K562 (cell line): ENCODE measurements around the gene MX1.

Experiments
- EGR1 ChIP-seq: fragments of 450-650 bp; conservative IDR thresholded peaks from 2 replicates; pipeline ENCODE4 v1.6.1; 2017; ENCODE audit warnings: mild to moderate bottlenecking
- HIVEP1 ChIP-seq: fragments of 250-450 bp; sonication (Bioruptor Pico); IDR thresholded peaks from 2 replicates; pipeline ENCODE4 v1.4.0; 2020; ENCODE audit warnings: mild to moderate bottlenecking
- MIER1 ChIP-seq: fragments of 450-650 bp; IDR thresholded peaks from 2 replicates; pipeline ENCODE4 v1.6.1; 2016; ENCODE audit warnings: antibody characterized with exemption, mild to moderate bottlenecking, low read depth
- MTA3 ChIP-seq: fragments of 450-650 bp; formaldehyde crosslinking; IDR thresholded peaks from 2 replicates; pipeline ENCODE4 v1.6.1; 2017; ENCODE audit warnings: mild to moderate bottlenecking, borderline replicate concordance
- PRMT5 ChIP-seq: sonication (generic); formaldehyde crosslinking; IDR thresholded peaks from 2 replicates; pipeline ENCODE4 v1.5.0; 2020; ENCODE audit warnings: missing genetic modification reagents
- RAD21 ChIP-seq, 2 experiments: fragments of 250-450 bp in 1 of 2; fragments of 450-650 bp in 1 of 2; sonication (Bioruptor Pico) in 1 of 2; formaldehyde crosslinking in 1 of 2; IDR thresholded peaks in 1 of 2; conservative IDR thresholded peaks in 1 of 2; 2 replicates each; pipeline versions ENCODE4 v1.4.0 to v1.8.0; 2020 to 2022; ENCODE audit warnings: mild to moderate bottlenecking in 2 of 2, moderate library complexity in 1 of 2
- RBM34 ChIP-seq: fragments of 200-400 bp; formaldehyde crosslinking; IDR thresholded peaks from 2 replicates; pipeline ENCODE4 v1.6.1; 2018; ENCODE audit warnings: low read length, borderline replicate concordance; ENCODE audit not compliant: insufficient read depth
- SMARCA5 ChIP-seq: fragments of 450-650 bp; IDR thresholded peaks from 2 replicates; pipeline ENCODE4 v1.6.1; 2016
- TAF1 ChIP-seq: IDR thresholded peaks from 2 replicates; pipeline ENCODE4 v1.6.1; 2011; ENCODE audit warnings: mild to moderate bottlenecking, low read length, moderate library complexity; ENCODE audit not compliant: insufficient read depth, control insufficient read depth, severe bottlenecking; ENCODE audit errors: extremely low read depth
- U2AF2 ChIP-seq: fragments of 200-400 bp; formaldehyde crosslinking; optimal IDR thresholded peaks from 2 replicates; pipeline ENCODE3; 2017; ENCODE audit warnings: low read depth, mild to moderate bottlenecking, low read length
- TF ChIP-seq, protein P1 (sequence below), 3 experiments: fragments of 200-800 bp in 1 of 3; fragments of 250-450 bp in 1 of 3; fragments of 450-650 bp in 1 of 3; sonication (Bioruptor Pico) in 1 of 3; sonication (Bioruptor generic) in 1 of 3; formaldehyde crosslinking in 1 of 3; IDR thresholded peaks; 2 replicates each; pipeline versions ENCODE4 v1.6.1 to v1.8.0; 2016 to 2022; ENCODE audit warnings: mild to moderate bottlenecking in 2 of 3, missing genetic modification characterization in 2 of 3, missing compliant biosample characterization in 1 of 3, moderate library complexity in 1 of 3

DNA sequence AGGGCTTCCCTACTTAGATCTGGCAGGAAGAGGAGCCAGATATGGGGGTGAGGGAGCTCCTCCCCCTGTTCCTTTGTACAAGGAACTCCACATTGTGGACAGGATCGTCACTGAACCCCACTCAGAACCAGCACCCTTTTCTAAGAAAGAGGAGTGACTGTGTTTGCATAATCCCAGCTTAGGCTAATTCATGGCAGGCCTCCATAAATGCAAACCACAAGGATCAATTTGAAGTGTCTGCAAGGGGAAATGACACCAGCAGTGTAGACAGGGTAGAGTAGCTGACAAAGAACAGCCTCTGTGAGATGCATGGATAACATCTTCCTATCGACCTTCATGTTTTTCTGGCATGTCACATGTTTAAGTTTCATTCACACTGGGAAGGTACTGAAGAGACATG lies 11.7 kb downstream of the MX1 start:
- TF ChIP-seq MTA3 (no peak), U2AF2 (no peak), RAD21 (CRISPR knock-in tag; conservative IDR thresholded peaks at IDR 0.05 in 1 of 2, IDR thresholded peaks at IDR 0.05 in 1 of 2) (no peak), PRMT5 (CRISPR knock-in tag) (no peak), TAF1 (no peak), HIVEP1 (CRISPR knock-in tag) (no peak), RBM34 (no peak), MIER1 (no peak), EGR1 (no peak), SMARCA5 (no peak)
- TF ChIP-seq, protein P1, sequence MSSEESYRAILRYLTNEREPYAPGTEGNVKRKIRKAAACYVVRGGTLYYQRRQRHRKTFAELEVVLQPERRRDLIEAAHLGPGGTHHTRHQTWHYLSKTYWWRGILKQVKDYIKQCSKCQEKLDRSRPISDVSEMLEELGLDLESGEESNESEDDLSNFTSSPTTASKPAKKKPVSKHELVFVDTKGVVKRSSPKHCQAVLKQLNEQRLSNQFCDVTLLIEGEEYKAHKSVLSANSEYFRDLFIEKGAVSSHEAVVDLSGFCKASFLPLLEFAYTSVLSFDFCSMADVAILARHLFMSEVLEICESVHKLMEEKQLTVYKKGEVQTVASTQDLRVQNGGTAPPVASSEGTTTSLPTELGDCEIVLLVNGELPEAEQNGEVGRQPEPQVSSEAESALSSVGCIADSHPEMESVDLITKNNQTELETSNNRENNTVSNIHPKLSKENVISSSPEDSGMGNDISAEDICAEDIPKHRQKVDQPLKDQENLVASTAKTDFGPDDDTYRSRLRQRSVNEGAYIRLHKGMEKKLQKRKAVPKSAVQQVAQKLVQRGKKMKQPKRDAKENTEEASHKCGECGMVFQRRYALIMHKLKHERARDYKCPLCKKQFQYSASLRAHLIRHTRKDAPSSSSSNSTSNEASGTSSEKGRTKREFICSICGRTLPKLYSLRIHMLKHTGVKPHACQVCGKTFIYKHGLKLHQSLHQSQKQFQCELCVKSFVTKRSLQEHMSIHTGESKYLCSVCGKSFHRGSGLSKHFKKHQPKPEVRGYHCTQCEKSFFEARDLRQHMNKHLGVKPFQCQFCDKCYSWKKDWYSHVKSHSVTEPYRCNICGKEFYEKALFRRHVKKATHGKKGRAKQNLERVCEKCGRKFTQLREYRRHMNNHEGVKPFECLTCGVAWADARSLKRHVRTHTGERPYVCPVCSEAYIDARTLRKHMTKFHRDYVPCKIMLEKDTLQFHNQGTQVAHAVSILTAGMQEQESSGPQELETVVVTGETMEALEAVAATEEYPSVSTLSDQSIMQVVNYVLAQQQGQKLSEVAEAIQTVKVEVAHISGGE (CRISPR knock-in tag; IDR thresholded peaks at IDR 0.05): no peak
